K562 (cell line): ENCODE data around the gene PRF1. TPM values are rescaled to one million over a fixed set of nuclear protein-coding genes. Genes with fewer than 3 reads are reported as not detected.

ENCODE experiments used
- ATAC-seq: fragments of 200-7000 bp; cut with Tn5 transposase; 3 replicates; pipeline ENCODE4 v1.9.1; 2020; ENCODE audit warnings: moderate library complexity
- BruUV-seq: library from RNA; stranded (reverse); fragments of 400-500 nt; replicated peaks from 2 replicates; lab custom pipeline; 2021; lab: Mats Ljungman, UMichigan
- CTCF ChIA-PET: fragments of 300-600 bp; formaldehyde crosslinking; extraction: SDS; loops from one replicate; lab custom pipeline; 2021; ENCODE audit warnings: low intra/inter-chr PET ratio; lab: Yijun Ruan, JAX
- POLR2A ChIA-PET: fragments of 300-600, 350-650 bp; sonication (Branson Sonifier 250); formaldehyde crosslinking; extraction: SDS; loops from one replicate; lab custom pipeline; 2021; ENCODE audit warnings: antibody characterized with exemption, inconsistent platforms; lab: Yijun Ruan, JAX
- DNase-seq, 4 experiments: peaks; one replicate each; pipeline versions ENCODE4 v3.0.0 to v3.0.0-alpha.2; 2011 to 2018; ENCODE audit warnings: low spot score in 3 of 4, mixed read lengths in 3 of 4; ENCODE audit errors: extremely low read depth in 1 of 4
- FAIRE-seq: peaks from 2 replicates; lab custom pipeline; 2011; peaks lifted over from hg19 to GRCh38; lab: Jason Lieb, UNC
- H2AFZ ChIP-seq: 2 replicates; pipeline ENCODE4 v1.6.0; 2011; ENCODE audit warnings: low read depth, low read length, control low read depth, inconsistent platforms
- H3K27ac ChIP-seq: fragments of 200-600 bp; 3 replicates; pipeline ENCODE4 v1.8.0; 2011; ENCODE audit warnings: low read depth, mild to moderate bottlenecking, control low read depth, inconsistent platforms, low read length, moderate library complexity, mixed read lengths; ENCODE audit errors: extremely low read depth
- H3K27me3 ChIP-seq, 2 experiments: fragments of 300-600 bp in 1 of 2; 2 replicates in 1 of 2; 3 replicates in 1 of 2; pipeline versions ENCODE4 v1.6.0 to v1.8.0; 2011; ENCODE audit warnings: inconsistent platforms in 2 of 2, low read length in 2 of 2, mild to moderate bottlenecking in 1 of 2, mixed read lengths in 1 of 2, moderate library complexity in 1 of 2; ENCODE audit not compliant: control insufficient read depth in 2 of 2, insufficient read depth in 2 of 2
- H3K36me3 ChIP-seq: fragments of 300-600 bp; 3 replicates; pipeline ENCODE4 v1.8.0; 2011; ENCODE audit warnings: mild to moderate bottlenecking, low read length, inconsistent platforms; ENCODE audit not compliant: control insufficient read depth, insufficient read depth
- H3K4me1 ChIP-seq, 2 experiments: fragments of 200-600 bp in 1 of 2; replicated peaks in 1 of 2; 2 replicates in 1 of 2; 3 replicates in 1 of 2; pipeline versions ENCODE4 v1.5.1 to v1.8.0; 2011; ENCODE audit warnings: inconsistent platforms in 2 of 2, low read length in 2 of 2, mild to moderate bottlenecking in 1 of 2, mixed read lengths in 1 of 2, moderate library complexity in 1 of 2; ENCODE audit not compliant: control insufficient read depth in 2 of 2, insufficient read depth in 2 of 2
- H3K4me2 ChIP-seq: 2 replicates; pipeline ENCODE4 v1.6.1; 2011; ENCODE audit warnings: low read length, control low read depth, inconsistent platforms, mixed read lengths; ENCODE audit not compliant: insufficient read depth
- H3K4me3 ChIP-seq: fragments of 200-600 bp; sonication (generic), shearing (Covaris generic); 2 replicates; pipeline ENCODE4 v1.5.1; 2016; ENCODE audit warnings: control low read depth, inconsistent platforms
- H3K79me2 ChIP-seq: fragments of 200-600 bp; 3 replicates; pipeline ENCODE4 v1.8.0; 2011; ENCODE audit warnings: low read length, inconsistent platforms; ENCODE audit not compliant: control insufficient read depth, insufficient read depth
- H3K9ac ChIP-seq, 2 experiments: 2 replicates each; pipeline versions ENCODE4 v1.6.0 to v1.6.1; 2011; ENCODE audit warnings: low read depth in 2 of 2, low read length in 2 of 2, control low read depth in 1 of 2, inconsistent platforms in 1 of 2, mild to moderate bottlenecking in 1 of 2, mixed read lengths in 1 of 2; ENCODE audit not compliant: insufficient read depth in 1 of 2
- H3K9me1 ChIP-seq: one replicate; pipeline ENCODE4 v1.6.0; 2011; ENCODE audit warnings: inconsistent platforms, mild to moderate bottlenecking, low read length, moderate library complexity; ENCODE audit not compliant: control insufficient read depth, insufficient read depth
- H3K9me3 ChIP-seq: replicated peaks from 2 replicates; pipeline ENCODE4 v1.5.1; 2011; ENCODE audit warnings: low read depth, low read length, inconsistent platforms; ENCODE audit not compliant: control insufficient read depth, insufficient read depth
- H4K20me1 ChIP-seq: replicated peaks from 2 replicates; pipeline ENCODE4 v1.6.1; 2011; ENCODE audit warnings: low read length, inconsistent platforms, mixed read lengths; ENCODE audit not compliant: control insufficient read depth, insufficient read depth
- BRF1 ChIP-seq: IDR thresholded peaks from 3 replicates; pipeline ENCODE4 v1.6.1; 2011; ENCODE audit warnings: borderline replicate concordance, mild to moderate bottlenecking; ENCODE audit not compliant: insufficient read length; ENCODE audit errors: extremely low read depth
- DNMT1 ChIP-seq: fragments of 450-650 bp; IDR thresholded peaks from 2 replicates; pipeline ENCODE4 v1.6.1; 2016; ENCODE audit warnings: antibody characterized with exemption, mild to moderate bottlenecking
- ETV1 ChIP-seq: fragments of 450-650 bp; conservative IDR thresholded peaks from 2 replicates; pipeline ENCODE4 v1.6.1; 2016; ENCODE audit warnings: missing genetic modification characterization, control low read depth, low read depth, missing compliant biosample characterization
- GATA2 ChIP-seq: sonication (generic); formaldehyde crosslinking; IDR thresholded peaks from 2 replicates; pipeline ENCODE4 v1.4.0; 2020; ENCODE audit warnings: mild to moderate bottlenecking, missing genetic modification reagents
- IRF9 ChIP-seq: fragments of 450-650 bp; IDR thresholded peaks from 2 replicates; pipeline ENCODE4 v1.6.1; 2016; ENCODE audit warnings: missing biosample characterization, missing genetic modification characterization
- KDM5B ChIP-seq: fragments of 200-600 bp; sonication (generic); IDR thresholded peaks from 2 replicates; pipeline ENCODE4 v1.6.1; 2012; ENCODE audit warnings: low read depth, mild to moderate bottlenecking, moderate library complexity, low read length, control low read depth, inconsistent platforms; ENCODE audit not compliant: insufficient replicate concordance
- KLF10 ChIP-seq: fragments of 250-450 bp; sonication (Bioruptor Pico); IDR thresholded peaks from 2 replicates; pipeline ENCODE4 v1.6.1; 2021; ENCODE audit warnings: matching md5 sums
- MEF2D ChIP-seq: conservative IDR thresholded peaks from 2 replicates; pipeline ENCODE4 v1.6.1; 2016; ENCODE audit warnings: low read depth, missing genetic modification characterization, missing compliant biosample characterization
- MEIS2 ChIP-seq: fragments of 450-650 bp; IDR thresholded peaks from 2 replicates; pipeline ENCODE4 v1.6.1; 2014; ENCODE audit warnings: mild to moderate bottlenecking; ENCODE audit not compliant: partially characterized antibody
- NFIC ChIP-seq: fragments of 450-650 bp; IDR thresholded peaks from 2 replicates; pipeline ENCODE4 v1.6.1; 2017; ENCODE audit warnings: mild to moderate bottlenecking, inconsistent platforms
- PYGO2 ChIP-seq: fragments of 450-650 bp; IDR thresholded peaks from 2 replicates; pipeline ENCODE4 v1.6.1; 2016; ENCODE audit warnings: mild to moderate bottlenecking, missing genetic modification characterization, moderate library complexity, missing compliant biosample characterization
- RCOR1 ChIP-seq, 2 experiments: IDR thresholded peaks; 2 replicates each; pipeline ENCODE4 v1.6.1; 2012; ENCODE audit warnings: low read depth in 2 of 2, low read length in 2 of 2, borderline replicate concordance in 1 of 2, improper control_type of control experiment in 1 of 2
- SOX6 ChIP-seq: fragments of 450-650 bp; IDR thresholded peaks from 2 replicates; pipeline ENCODE4 v1.6.1; 2014; ENCODE audit warnings: mild to moderate bottlenecking
- TCFL5 ChIP-seq: fragments of 250-450 bp; sonication (Bioruptor Pico); conservative IDR thresholded peaks from 2 replicates; pipeline ENCODE4 v1.6.1; 2021; ENCODE audit warnings: mild to moderate bottlenecking, moderate library complexity, matching md5 sums
- TFAP4 ChIP-seq: sonication (generic); formaldehyde crosslinking; IDR thresholded peaks from 2 replicates; pipeline ENCODE4 v1.8.0; 2022; ENCODE audit warnings: missing genetic modification reagents, mild to moderate bottlenecking, moderate library complexity, borderline replicate concordance
- ZFX ChIP-seq: sonication (generic); formaldehyde crosslinking; IDR thresholded peaks from 2 replicates; pipeline ENCODE4 v1.8.0; 2022; ENCODE audit warnings: mild to moderate bottlenecking, missing genetic modification reagents, moderate library complexity
- ZNF347 ChIP-seq: fragments of 450-650 bp; formaldehyde crosslinking; IDR thresholded peaks from 2 replicates; pipeline ENCODE4 v1.4.0; 2020; ENCODE audit warnings: low read depth, mild to moderate bottlenecking, moderate library complexity
- WGBS: fragments of 100-300 bp; shearing (Covaris generic); methylation state at CpG from one replicate; pipeline ENCODE4 v1.1.6; 2016; ENCODE audit warnings: low coverage, mixed read lengths; ENCODE audit not compliant: insufficient coverage; ENCODE audit errors: missing lambda C conversion rate; 5-methylcytosine and 5-hydroxymethylcytosine counted together
- in situ Hi-C: fragments of 300-500 bp; cut with MboI; formaldehyde crosslinking; loops from 4 replicates; pipeline ENCODE4 v1.15.0; 2018; ENCODE audit warnings: inconsistent platforms, mixed read lengths
- intact Hi-C: fragments of 100-400 bp; cut with micrococcal nuclease; formaldehyde crosslinking; loops from 2 replicates; pipeline ENCODE4 v1.14.2; 2022
- polyA plus RNA-seq, 8 experiments: library from polyadenylated mRNA; depleted of rRNA in 4 of 8; stranded (reverse) in 5 of 8; unstranded in 3 of 8; fragments of >200 nt; fragmentation: Nextera tagmentation in 2 of 8; fragmentation: Illumina TruSeq in 1 of 8; extraction: Ambion mirVana in 2 of 8; extraction: Trizol in 1 of 8; gene quantifications; 2 replicates each; pipeline versions ENCODE4 v1.2.1 to v1.2.3, GENCODE V29; 2011 to 2014; ENCODE audit warnings: inconsistent platforms in 1 of 8, missing spikeins in 1 of 8
- total RNA-seq, 7 experiments: library from RNA; depleted of rRNA in 6 of 7; stranded (reverse); fragments of >200 nt in 6 of 7; fragmentation: Illumina TruSeq in 2 of 7; extraction: Trizol in 2 of 7; gene quantifications; 2 replicates each; pipeline versions ENCODE4 v1.2.1 to v1.2.3, GENCODE V29; 2011 to 2021; ENCODE audit warnings: low replicate concordance in 1 of 7
- TF ChIP-seq, protein P1 (sequence below): sonication (generic); formaldehyde crosslinking; IDR thresholded peaks from 2 replicates; pipeline ENCODE4 v1.8.1; 2023; ENCODE audit warnings: mild to moderate bottlenecking, missing genetic modification reagents

PRF1 gene
- total and polyA plus RNA-seq, 9 of the 15 experiments (the other 6 are each of a cell fraction or from before 2014, with no cell fraction given): 3.8 to 8.6 (median 6.3) TPM

GRCh38 chr10:70596860-70597809 is 5.4 kb downstream of the PRF1 start:
- Histone ChIP-seq H3K9ac (peak overlapping the region; percentile 4 to 87; a peak in 2 of 4 replicates), H3K79me2 (no peaks in the 10 kb centered on the region; the same call in 2 of the 3 replicates), H3K36me3 (no peaks in the 10 kb centered on the region), H3K4me3 (no peak overlapping the region), H4K20me1 (no peaks in the 10 kb centered on the region), H2AFZ (peak overlapping the region; percentile 88), H3K9me3 (no peaks in the 10 kb centered on the region), H3K27ac (peak overlapping the region; percentile 73; the same call in 1 of the 3 replicates), H3K9me1 (no peaks in the 10 kb centered on the region), H3K4me1 (peaks cover 60 to 75% of the 10 kb centered on the region in 2 experiments), H3K27me3 (no peaks in the 10 kb centered on the region), H3K4me2 (no peak overlapping the region)
- ChIA-PET CTCF (no interaction called here), POLR2A (interaction anchor here (0.6 to 1.4 kb wide), 6 partner anchors 8 to 545 kb away, joined by 3 read pairs; no protein-coding TSS in a partner anchor)
- FAIRE-seq: no peak
- 43% methylated on average over 8 of the region's 8 CpGs for WGBS
- no TSS peak for BruUV-seq
- intact Hi-C loops: no loop called here
- in situ Hi-C loops: no loop called here
- peak in 3 of 4 experiments; percentile 41 to 55 (median 46) for DNase-seq
- no peak for ATAC-seq
- TF ChIP-seq TFAP4 (0 out of 2 replicates have a peak, but pooled peaks have one; percentile 28), ZFX (CRISPR knock-in tag) (no peak; the same call in 1 of the 2 replicates), NFIC (peak; percentile 68), GATA2 (CRISPR knock-in tag) (no peak), BRF1 (no peak), DNMT1 (no peak), RCOR1 (IDR thresholded peaks at IDR 0.05; ENCODE audit: borderline replicate concordance in 1 of 2, low read depth in 2 of 2, low read length in 2 of 2) (0 out of 4 replicates have a peak, but pooled peaks of 1 of the 2 experiments have one; percentile 37), TCFL5 (CRISPR knock-in tag) (no peak), IRF9 (no peak), MEIS2 (no peak), SOX6 (0 out of 2 replicates have a peak, but pooled peaks have one; percentile 24), MEF2D (0 out of 2 replicates have a peak, but pooled peaks have one; percentile 12), PYGO2 (no peak), KDM5B (no peak), ETV1 (tag) (peak; percentile 20; the same call in 1 of the 2 replicates), KLF10 (CRISPR knock-in tag) (no peak), ZNF347 (CRISPR knock-in tag) (no peak)
- TF ChIP-seq, protein P1, sequence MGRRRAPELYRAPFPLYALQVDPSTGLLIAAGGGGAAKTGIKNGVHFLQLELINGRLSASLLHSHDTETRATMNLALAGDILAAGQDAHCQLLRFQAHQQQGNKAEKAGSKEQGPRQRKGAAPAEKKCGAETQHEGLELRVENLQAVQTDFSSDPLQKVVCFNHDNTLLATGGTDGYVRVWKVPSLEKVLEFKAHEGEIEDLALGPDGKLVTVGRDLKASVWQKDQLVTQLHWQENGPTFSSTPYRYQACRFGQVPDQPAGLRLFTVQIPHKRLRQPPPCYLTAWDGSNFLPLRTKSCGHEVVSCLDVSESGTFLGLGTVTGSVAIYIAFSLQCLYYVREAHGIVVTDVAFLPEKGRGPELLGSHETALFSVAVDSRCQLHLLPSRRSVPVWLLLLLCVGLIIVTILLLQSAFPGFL (CRISPR knock-in tag): no peak
